ENCODE results near the gene PPP1R11. TPM values are rescaled to one million over a fixed set of nuclear protein-coding genes. Genes with fewer than 3 reads are reported as not detected.
A peak's percentile ranks its signal among the peaks of the same experiment; 100 is the strongest.

Gene PPP1R11
- total and polyA plus RNA-seq, 8 donors = 1.2 to 141 (median 61.9) TPM

DNA sequence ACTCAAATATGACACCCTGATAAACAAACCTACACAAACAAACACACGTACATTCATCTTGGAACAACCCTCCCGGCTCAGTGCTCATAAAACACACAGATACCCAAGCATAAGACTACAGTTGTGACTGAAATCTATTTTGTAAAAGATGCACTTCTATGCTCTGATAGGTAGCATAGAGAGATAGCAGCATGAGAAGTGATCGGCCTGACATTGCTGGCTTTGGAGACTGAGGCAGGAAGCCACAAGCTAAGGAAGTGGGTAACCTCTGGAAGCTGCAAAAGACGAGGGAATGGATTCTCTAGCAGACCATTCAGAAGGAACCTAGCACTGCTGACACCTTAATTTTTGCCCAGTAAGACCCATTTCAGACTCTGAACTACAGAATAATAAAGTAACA is 10.2 kb downstream of the PPP1R11 start:
- peaks cover 0 to 50% (median 25%) of the 10 kb centered on the region in 3 donors for H3K27me3 ChIP-seq

DNA sequence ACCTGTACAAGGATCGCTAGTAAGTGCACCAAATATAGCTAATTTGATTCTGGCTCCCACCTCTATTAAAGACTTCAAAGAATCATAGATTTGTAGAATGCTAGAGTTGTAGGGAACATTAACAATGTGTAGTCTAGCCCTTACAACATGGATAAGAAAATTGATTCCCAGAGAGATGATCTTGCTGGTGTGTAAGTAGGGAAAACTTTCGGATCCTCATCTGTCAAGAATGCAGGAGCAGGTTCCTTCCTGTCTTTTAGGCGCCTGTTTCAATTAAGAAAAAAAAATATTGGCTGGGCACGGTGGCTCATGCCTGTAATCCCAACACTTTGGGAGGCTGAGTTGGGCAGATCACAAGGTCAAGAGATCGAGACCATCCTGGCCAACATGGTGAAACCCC is 20.9 kb downstream of the PPP1R11 start:
- intact Hi-C loops (cut with DNase I; ENCODE audit: low total_unique reads) = no loop called here
- no peak for DNase-seq
- TF ChIP-seq EP300 (IDR thresholded peaks at IDR 0.05) = no peak
- TF ChIP-seq POLR2A (IDR thresholded peaks at IDR 0.05) = no peak
- no peak for TF ChIP-seq POLR2AphosphoS5 (IDR thresholded peaks at IDR 0.05)
- TF ChIP-seq, protein P1, sequence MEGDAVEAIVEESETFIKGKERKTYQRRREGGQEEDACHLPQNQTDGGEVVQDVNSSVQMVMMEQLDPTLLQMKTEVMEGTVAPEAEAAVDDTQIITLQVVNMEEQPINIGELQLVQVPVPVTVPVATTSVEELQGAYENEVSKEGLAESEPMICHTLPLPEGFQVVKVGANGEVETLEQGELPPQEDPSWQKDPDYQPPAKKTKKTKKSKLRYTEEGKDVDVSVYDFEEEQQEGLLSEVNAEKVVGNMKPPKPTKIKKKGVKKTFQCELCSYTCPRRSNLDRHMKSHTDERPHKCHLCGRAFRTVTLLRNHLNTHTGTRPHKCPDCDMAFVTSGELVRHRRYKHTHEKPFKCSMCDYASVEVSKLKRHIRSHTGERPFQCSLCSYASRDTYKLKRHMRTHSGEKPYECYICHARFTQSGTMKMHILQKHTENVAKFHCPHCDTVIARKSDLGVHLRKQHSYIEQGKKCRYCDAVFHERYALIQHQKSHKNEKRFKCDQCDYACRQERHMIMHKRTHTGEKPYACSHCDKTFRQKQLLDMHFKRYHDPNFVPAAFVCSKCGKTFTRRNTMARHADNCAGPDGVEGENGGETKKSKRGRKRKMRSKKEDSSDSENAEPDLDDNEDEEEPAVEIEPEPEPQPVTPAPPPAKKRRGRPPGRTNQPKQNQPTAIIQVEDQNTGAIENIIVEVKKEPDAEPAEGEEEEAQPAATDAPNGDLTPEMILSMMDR (IDR thresholded peaks at IDR 0.05) = no peak
- peaks cover 0 to 36% (median 6%) of the 10 kb centered on the region in 3 donors for H3K27me3 ChIP-seq
- 69 to 96% (median 79%) methylated on average over 5 of the region's 5 CpGs for WGBS, 5 donors
- no peak overlapping the region for H3K4me3 ChIP-seq
- no peak overlapping the region for H3K27ac ChIP-seq
- no peaks in the 10 kb centered on the region for H3K36me3 ChIP-seq
- H3K9me3 ChIP-seq = no peaks in the 10 kb centered on the region
- peaks cover 0 to 13% (median 0%) of the 10 kb centered on the region in 4 donors for H3K4me1 ChIP-seq

More for the DNA sequence above, 10.2 kb downstream of the PPP1R11 start:
- intact Hi-C loops (cut with DNase I; ENCODE audit: low total_unique reads) = no loop called here
- no peak for TF ChIP-seq EP300 (IDR thresholded peaks at IDR 0.05)
- Histone ChIP-seq H3K9me3 (no peaks in the 10 kb centered on the region), H3K36me3 (no peaks in the 10 kb centered on the region), H3K27ac (no peak overlapping the region), H3K4me1 (peaks cover 19 to 31% (median 25%) of the 10 kb centered on the region in 4 donors), H3K4me3 (no peak overlapping the region)
- no peak for DNase-seq
- WGBS, 5 donors = 36 to 60% (median 56%) methylated on average over 4 of the region's 4 CpGs

DNA sequence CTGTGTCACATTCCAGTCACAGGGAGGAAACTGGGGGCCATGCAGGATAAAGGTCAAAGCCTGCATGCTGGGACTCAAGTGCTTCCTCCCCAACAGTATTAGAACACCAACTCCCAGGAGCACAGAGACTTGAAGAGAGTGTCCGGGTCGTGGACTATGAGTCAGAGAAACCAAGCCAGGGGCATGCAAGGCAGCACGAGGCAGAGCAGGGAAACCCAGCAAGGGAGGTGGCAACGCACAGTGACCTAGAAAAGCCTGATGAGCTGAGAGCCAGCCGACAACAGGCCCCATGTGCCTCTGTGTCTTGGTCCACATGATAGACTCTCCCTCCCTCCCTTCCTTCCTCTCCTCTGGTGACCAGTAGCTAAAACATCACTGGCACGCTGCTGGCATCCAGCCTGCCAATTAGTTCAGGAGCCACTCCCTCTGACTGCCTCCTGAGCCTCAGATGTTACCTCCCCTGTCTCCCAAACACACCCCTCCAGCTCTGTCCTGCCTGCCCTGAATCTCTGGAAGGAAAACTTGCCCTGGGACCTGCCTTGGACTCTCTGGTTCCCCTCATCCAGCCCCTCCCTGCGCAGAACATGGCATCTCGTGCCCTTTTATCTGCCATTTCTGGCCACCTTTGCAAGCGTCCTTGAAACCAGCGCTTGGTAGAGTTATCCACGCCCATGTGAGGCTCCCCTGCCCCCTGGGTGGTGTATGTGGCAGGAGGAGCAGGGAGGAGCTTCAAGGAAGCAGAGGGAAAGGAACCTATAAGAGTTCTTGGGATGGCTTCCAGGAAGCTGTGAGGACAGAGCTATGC is 24.8 kb downstream of the PPP1R11 start:
- peak in 1 of 2 donors; percentile 77 for DNase-seq
- TF ChIP-seq, protein P1 (IDR thresholded peaks at IDR 0.05) = no peak
- TF ChIP-seq POLR2AphosphoS5 (IDR thresholded peaks at IDR 0.05) = no peak
- TF ChIP-seq POLR2A (IDR thresholded peaks at IDR 0.05) = no peak
- no peak for TF ChIP-seq EP300 (IDR thresholded peaks at IDR 0.05)
- Histone ChIP-seq H3K36me3 (no peaks in the 10 kb centered on the region), H3K27ac (peak overlapping the region; percentile 18 to 72 (median 44)), H3K9me3 (no peaks in the 10 kb centered on the region), H3K27me3 (peaks cover 0 to 57% (median 6%) of the 10 kb centered on the region in 3 donors), H3K4me3 (no peak overlapping the region), H3K4me1 (peaks cover 0 to 13% (median 3%) of the 10 kb centered on the region in 4 donors)
- WGBS, 5 donors = 26 to 45% (median 39%) methylated on average over 11 of the region's 11 CpGs
- intact Hi-C loops (cut with DNase I; ENCODE audit: low total_unique reads) = no loop called here

DNA sequence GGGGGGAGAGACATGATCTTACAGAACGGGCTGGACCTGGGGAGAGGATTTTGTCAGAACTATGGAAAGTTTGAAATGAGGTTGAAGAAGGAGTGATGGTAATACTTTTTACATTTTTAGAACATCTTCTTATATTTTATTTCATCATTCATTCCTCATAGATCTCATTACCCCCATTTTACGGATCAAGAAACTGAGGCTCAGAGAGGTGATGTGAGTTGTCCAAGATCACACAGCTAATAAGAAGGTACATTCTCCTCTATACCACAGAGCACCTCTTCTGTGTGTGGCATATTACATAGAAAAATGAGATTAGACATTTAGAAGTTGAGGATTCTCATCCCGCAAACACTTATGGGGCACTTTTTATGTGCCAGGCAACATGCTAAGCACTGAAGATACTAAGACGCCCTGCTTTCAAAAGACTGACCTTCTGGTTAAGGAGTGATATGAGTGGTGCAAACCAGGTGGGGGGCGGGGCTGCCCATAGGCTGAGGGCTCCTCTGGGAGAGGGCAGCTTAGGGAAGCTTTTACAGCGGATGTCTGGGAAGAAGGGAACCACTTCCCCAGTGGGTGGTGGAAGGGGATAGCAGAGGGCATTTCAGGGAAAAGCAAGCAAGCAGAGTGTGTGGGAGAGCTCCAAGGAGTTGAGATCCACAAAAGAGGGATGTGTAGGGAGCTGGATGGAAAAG is 26.0 kb downstream of the PPP1R11 start:
- H3K4me3 ChIP-seq = no peak overlapping the region
- intact Hi-C loops (cut with DNase I; ENCODE audit: low total_unique reads) = no loop called here
- DNase-seq = no peak
- 64 to 74% (median 68%) methylated on average over 6 of the region's 6 CpGs for WGBS, 5 donors
- no peak overlapping the region for H3K27ac ChIP-seq
- peaks cover 0 to 22% (median 3%) of the 10 kb centered on the region in 4 donors for H3K4me1 ChIP-seq
- H3K9me3 ChIP-seq = no peaks in the 10 kb centered on the region
- TF ChIP-seq POLR2AphosphoS5 (IDR thresholded peaks at IDR 0.05) (no peak), POLR2A (IDR thresholded peaks at IDR 0.05) (no peak), EP300 (IDR thresholded peaks at IDR 0.05) (no peak)
- TF ChIP-seq, protein P1 (IDR thresholded peaks at IDR 0.05) = no peak
- peaks cover 0 to 65% (median 6%) of the 10 kb centered on the region in 3 donors for H3K27me3 ChIP-seq
- no peaks in the 10 kb centered on the region for H3K36me3 ChIP-seq

Measured in stomach (tissue), 9 donors.